WTC11 (cell line): ENCODE results near the gene KRTAP10-4. TPM values are rescaled to one million over a fixed set of nuclear protein-coding genes. Genes with fewer than 3 reads are reported as not detected.

ENCODE experiments used
- ATAC-seq: fragments of 200-7000 bp; cut with Tn5 transposase; 2 replicates; pipeline ENCODE4 v1.10.0; 2021; ENCODE audit warnings: mild to moderate bottlenecking, moderate library complexity
- CTCF ChIA-PET: fragments of 300-600 bp; sonication (Branson Sonifier 250); formaldehyde crosslinking; loops from one replicate; lab custom pipeline; 2021; ENCODE audit warnings: antibody characterized with exemption; lab: Charles Lee
- POLR2A ChIA-PET: fragments of 350-600 bp; sonication (Branson Sonifier 250); formaldehyde crosslinking; loops from one replicate; lab custom pipeline; 2021; ENCODE audit warnings: antibody characterized with exemption; lab: Charles Lee
- DNase-seq: peaks from one replicate; pipeline ENCODE4 v3.0.0; 2021; ENCODE audit warnings: low spot score
- H3K27ac Mint-ChIP-seq: 2 replicates; pipeline ENCODE4 v1.8.0; 2021; ENCODE audit warnings: mixed read lengths
- H3K27me3 Mint-ChIP-seq: 2 replicates; pipeline ENCODE4 v1.8.0; 2021; ENCODE audit warnings: low read depth, mild to moderate bottlenecking, moderate library complexity, mixed read lengths
- H3K36me3 Mint-ChIP-seq: 2 replicates; pipeline ENCODE4 v1.8.0; 2021; ENCODE audit warnings: mixed read lengths
- H3K4me1 Mint-ChIP-seq: 2 replicates; pipeline ENCODE4 v1.8.0; 2022; ENCODE audit warnings: mixed read lengths
- H3K4me3 Mint-ChIP-seq: 2 replicates; pipeline ENCODE4 v1.8.0; 2021; ENCODE audit warnings: mild to moderate bottlenecking, moderate library complexity, mixed read lengths
- H3K9me3 Mint-ChIP-seq: 2 replicates; pipeline ENCODE4 v1.8.0; 2021; ENCODE audit warnings: mixed read lengths
- ATF2 ChIP-seq: sonication (generic); formaldehyde crosslinking; IDR thresholded peaks from 2 replicates; pipeline ENCODE4 v1.8.1; 2022; ENCODE audit warnings: low read depth, missing genetic modification reagents, borderline replicate concordance
- ATF6 ChIP-seq: sonication (generic); formaldehyde crosslinking; IDR thresholded peaks from 2 replicates; pipeline ENCODE4 v1.8.1; 2023; ENCODE audit warnings: mild to moderate bottlenecking, missing genetic modification reagents
- CDX4 ChIP-seq: fragments of 250-450 bp; sonication (Bioruptor Pico); IDR thresholded peaks from 2 replicates; pipeline ENCODE4 v1.9.0; 2021; ENCODE audit warnings: moderate library complexity, mild to moderate bottlenecking, inconsistent platforms, borderline replicate concordance
- FOXK1 ChIP-seq: sonication (generic); formaldehyde crosslinking; IDR thresholded peaks from 2 replicates; pipeline ENCODE4 v1.8.0; 2022; ENCODE audit warnings: mild to moderate bottlenecking, moderate library complexity, missing genetic modification reagents
- HMGA2 ChIP-seq: fragments of 250-450 bp; sonication (Bioruptor Pico); IDR thresholded peaks from 2 replicates; pipeline ENCODE4 v1.4.0; 2021; ENCODE audit warnings: mild to moderate bottlenecking, moderate library complexity
- IRF2 ChIP-seq: sonication (generic); formaldehyde crosslinking; IDR thresholded peaks from 2 replicates; pipeline ENCODE4 v1.8.0; 2022; ENCODE audit warnings: low read depth, missing genetic modification reagents, borderline replicate concordance
- JAZF1 ChIP-seq: fragments of 250-450 bp; sonication (Bioruptor Pico); IDR thresholded peaks from 2 replicates; pipeline ENCODE4 v1.9.0; 2021; ENCODE audit warnings: moderate library complexity, mild to moderate bottlenecking, inconsistent platforms
- MYBL2 ChIP-seq: sonication (generic); formaldehyde crosslinking; IDR thresholded peaks from 2 replicates; pipeline ENCODE4 v1.8.1; 2023; ENCODE audit warnings: mild to moderate bottlenecking, moderate library complexity, missing genetic modification reagents
- NFATC4 ChIP-seq: fragments of 250-450 bp; sonication (Bioruptor Pico); IDR thresholded peaks from 2 replicates; pipeline ENCODE4 v1.9.0; 2021; ENCODE audit warnings: mild to moderate bottlenecking
- NR3C1 ChIP-seq: sonication (generic); formaldehyde crosslinking; conservative IDR thresholded peaks from 2 replicates; pipeline ENCODE4 v1.8.1; 2023; ENCODE audit warnings: low read depth, mild to moderate bottlenecking, missing genetic modification reagents
- RORB ChIP-seq: fragments of 250-450 bp; sonication (Bioruptor Pico); IDR thresholded peaks from 2 replicates; pipeline ENCODE4 v1.9.0; 2021; ENCODE audit warnings: mild to moderate bottlenecking
- TEAD1 ChIP-seq: sonication (generic); formaldehyde crosslinking; IDR thresholded peaks from 2 replicates; pipeline ENCODE4 v1.8.0; 2022; ENCODE audit warnings: mild to moderate bottlenecking, missing genetic modification reagents
- TP53 ChIP-seq: sonication (generic); formaldehyde crosslinking; IDR thresholded peaks from 2 replicates; pipeline ENCODE4 v1.8.1; 2023; ENCODE audit warnings: mild to moderate bottlenecking, missing genetic modification reagents
- ZBTB21 ChIP-seq: sonication (generic); formaldehyde crosslinking; IDR thresholded peaks from 2 replicates; pipeline ENCODE4 v1.8.1; 2023; ENCODE audit warnings: mild to moderate bottlenecking, missing genetic modification reagents, borderline replicate concordance
- ZBTB43 ChIP-seq: sonication (generic); formaldehyde crosslinking; IDR thresholded peaks from 2 replicates; pipeline ENCODE4 v1.8.1; 2023; ENCODE audit warnings: mild to moderate bottlenecking, missing genetic modification reagents
- ZNF263 ChIP-seq: sonication (generic); formaldehyde crosslinking; IDR thresholded peaks from 2 replicates; pipeline ENCODE4 v1.8.1; 2022; ENCODE audit warnings: low read depth, mild to moderate bottlenecking, moderate library complexity, missing genetic modification reagents
- ZNF671 ChIP-seq: fragments of 250-450 bp; sonication (Bioruptor Pico); IDR thresholded peaks from 2 replicates; pipeline ENCODE4 v1.8.0; 2021; ENCODE audit warnings: mild to moderate bottlenecking
- total RNA-seq: library from RNA; stranded (reverse); gene quantifications from 3 replicates; pipeline ENCODE4 v1.2.3, GENCODE V29; 2021
- TF ChIP-seq, protein P1 (sequence below): sonication (generic); formaldehyde crosslinking; conservative IDR thresholded peaks from 2 replicates; pipeline ENCODE4 v1.8.1; 2023; ENCODE audit warnings: mild to moderate bottlenecking, low read depth, missing genetic modification reagents, moderate library complexity
- TF ChIP-seq, protein P2 (sequence below): sonication (generic); formaldehyde crosslinking; IDR thresholded peaks from 2 replicates; pipeline ENCODE4 v1.8.0; 2023; ENCODE audit warnings: mild to moderate bottlenecking, missing genetic modification reagents

The KRTAP10-4 gene
- total RNA-seq, 1 experiment from 2014 or later = not detected

GRCh38 chr21:44601596-44602462 lies 28.3 kb downstream of the KRTAP10-4 start (continued):
- TF ChIP-seq, protein P1, sequence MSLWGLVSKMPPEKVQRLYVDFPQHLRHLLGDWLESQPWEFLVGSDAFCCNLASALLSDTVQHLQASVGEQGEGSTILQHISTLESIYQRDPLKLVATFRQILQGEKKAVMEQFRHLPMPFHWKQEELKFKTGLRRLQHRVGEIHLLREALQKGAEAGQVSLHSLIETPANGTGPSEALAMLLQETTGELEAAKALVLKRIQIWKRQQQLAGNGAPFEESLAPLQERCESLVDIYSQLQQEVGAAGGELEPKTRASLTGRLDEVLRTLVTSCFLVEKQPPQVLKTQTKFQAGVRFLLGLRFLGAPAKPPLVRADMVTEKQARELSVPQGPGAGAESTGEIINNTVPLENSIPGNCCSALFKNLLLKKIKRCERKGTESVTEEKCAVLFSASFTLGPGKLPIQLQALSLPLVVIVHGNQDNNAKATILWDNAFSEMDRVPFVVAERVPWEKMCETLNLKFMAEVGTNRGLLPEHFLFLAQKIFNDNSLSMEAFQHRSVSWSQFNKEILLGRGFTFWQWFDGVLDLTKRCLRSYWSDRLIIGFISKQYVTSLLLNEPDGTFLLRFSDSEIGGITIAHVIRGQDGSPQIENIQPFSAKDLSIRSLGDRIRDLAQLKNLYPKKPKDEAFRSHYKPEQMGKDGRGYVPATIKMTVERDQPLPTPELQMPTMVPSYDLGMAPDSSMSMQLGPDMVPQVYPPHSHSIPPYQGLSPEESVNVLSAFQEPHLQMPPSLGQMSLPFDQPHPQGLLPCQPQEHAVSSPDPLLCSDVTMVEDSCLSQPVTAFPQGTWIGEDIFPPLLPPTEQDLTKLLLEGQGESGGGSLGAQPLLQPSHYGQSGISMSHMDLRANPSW = no peak

- CTCF ChIA-PET = interaction anchor here (0.9 kb wide), 1 partner anchor 92 kb away, joined by 3 read pairs; no protein-coding TSS in a partner anchor
- ATAC-seq (no peak), DNase-seq (no peak)
- POLR2A ChIA-PET = no interaction called here
- TF ChIP-seq ZNF671 (CRISPR knock-in tag) (no peak), ATF2 (no peak), NFATC4 (CRISPR knock-in tag) (no peak), ZNF263 (CRISPR knock-in tag) (no peak), HMGA2 (no peak), ZBTB43 (CRISPR knock-in tag) (no peak), ZBTB21 (CRISPR knock-in tag) (no peak), NR3C1 (no peak), RORB (no peak), ATF6 (CRISPR knock-in tag) (no peak), TEAD1 (CRISPR knock-in tag) (no peak), JAZF1 (CRISPR knock-in tag) (no peak), FOXK1 (CRISPR knock-in tag) (no peak), CDX4 (CRISPR knock-in tag) (no peak), IRF2 (CRISPR knock-in tag) (no peak), TP53 (CRISPR knock-in tag) (no peak), MYBL2 (CRISPR knock-in tag) (no peak)
- TF ChIP-seq, protein P2, sequence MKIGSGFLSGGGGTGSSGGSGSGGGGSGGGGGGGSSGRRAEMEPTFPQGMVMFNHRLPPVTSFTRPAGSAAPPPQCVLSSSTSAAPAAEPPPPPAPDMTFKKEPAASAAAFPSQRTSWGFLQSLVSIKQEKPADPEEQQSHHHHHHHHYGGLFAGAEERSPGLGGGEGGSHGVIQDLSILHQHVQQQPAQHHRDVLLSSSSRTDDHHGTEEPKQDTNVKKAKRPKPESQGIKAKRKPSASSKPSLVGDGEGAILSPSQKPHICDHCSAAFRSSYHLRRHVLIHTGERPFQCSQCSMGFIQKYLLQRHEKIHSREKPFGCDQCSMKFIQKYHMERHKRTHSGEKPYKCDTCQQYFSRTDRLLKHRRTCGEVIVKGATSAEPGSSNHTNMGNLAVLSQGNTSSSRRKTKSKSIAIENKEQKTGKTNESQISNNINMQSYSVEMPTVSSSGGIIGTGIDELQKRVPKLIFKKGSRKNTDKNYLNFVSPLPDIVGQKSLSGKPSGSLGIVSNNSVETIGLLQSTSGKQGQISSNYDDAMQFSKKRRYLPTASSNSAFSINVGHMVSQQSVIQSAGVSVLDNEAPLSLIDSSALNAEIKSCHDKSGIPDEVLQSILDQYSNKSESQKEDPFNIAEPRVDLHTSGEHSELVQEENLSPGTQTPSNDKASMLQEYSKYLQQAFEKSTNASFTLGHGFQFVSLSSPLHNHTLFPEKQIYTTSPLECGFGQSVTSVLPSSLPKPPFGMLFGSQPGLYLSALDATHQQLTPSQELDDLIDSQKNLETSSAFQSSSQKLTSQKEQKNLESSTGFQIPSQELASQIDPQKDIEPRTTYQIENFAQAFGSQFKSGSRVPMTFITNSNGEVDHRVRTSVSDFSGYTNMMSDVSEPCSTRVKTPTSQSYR = no peak
- TF ChIP-seq, protein P1 = no peak
- Mint-ChIP-seq H3K27ac (no peak overlapping the region), H3K36me3 (no peaks in the 10 kb centered on the region; the same call in 1 of the 2 replicates), H3K27me3 (no peaks in the 10 kb centered on the region; the same call in 1 of the 2 replicates), H3K4me1 (peaks cover 28% of the 10 kb centered on the region), H3K9me3 (peaks cover 25% of the 10 kb centered on the region), H3K4me3 (no peak overlapping the region)
Measured at GRCh38 chr21:44602463-44602850, 28.9 kb downstream of the KRTAP10-4 start.
